Mesendoderm (in vitro differentiated cells): ENCODE results near the gene DCC.

Source experiments
- DNase-seq: peaks from one replicate; pipeline ENCODE4 v3.0.0; 2013
- H2AK5ac ChIP-seq: 2 replicates; pipeline ENCODE4 v1.6.1; 2013; ENCODE audit warnings: low read length, inconsistent platforms
- H2BK120ac ChIP-seq: 2 replicates; pipeline ENCODE4 v1.6.1; 2013; ENCODE audit warnings: low read depth, mild to moderate bottlenecking, low read length, moderate library complexity, mixed read lengths
- H2BK15ac ChIP-seq: replicated peaks from 2 replicates; pipeline ENCODE4 v1.6.1; 2013; ENCODE audit warnings: low read depth, mild to moderate bottlenecking, moderate library complexity
- H2BK5ac ChIP-seq: 2 replicates; pipeline ENCODE4 v1.6.1; 2013; ENCODE audit warnings: low read length, inconsistent platforms
- H3K18ac ChIP-seq: 2 replicates; pipeline ENCODE4 v1.6.1; 2013; ENCODE audit warnings: mild to moderate bottlenecking, low read length, mixed read lengths
- H3K23ac ChIP-seq: one replicate; pipeline ENCODE4 v1.6.1; 2013; ENCODE audit warnings: low read length
- H3K27ac ChIP-seq: 2 replicates; pipeline ENCODE4 v1.5.1; 2013; ENCODE audit warnings: low read depth, mild to moderate bottlenecking, inconsistent platforms, low read length, moderate library complexity
- H3K27me3 ChIP-seq: 2 replicates; pipeline ENCODE4 v1.6.1; 2013; ENCODE audit warnings: low read length, control low read depth, mild to moderate bottlenecking, inconsistent platforms; ENCODE audit not compliant: insufficient read depth, poor library complexity
- H3K36me3 ChIP-seq: 2 replicates; pipeline ENCODE4 v1.6.1; 2013; ENCODE audit warnings: low read length, inconsistent platforms; ENCODE audit not compliant: control insufficient read depth, insufficient read depth
- H3K4ac ChIP-seq: one replicate; pipeline ENCODE4 v1.6.1; 2013; ENCODE audit warnings: low read depth, mild to moderate bottlenecking, low read length, moderate library complexity
- H3K4me1 ChIP-seq: 2 replicates; pipeline ENCODE4 v1.6.1; 2013; ENCODE audit warnings: low read depth, low read length, inconsistent platforms; ENCODE audit not compliant: control insufficient read depth
- H3K4me2 ChIP-seq: 2 replicates; pipeline ENCODE4 v1.6.1; 2013; ENCODE audit warnings: low read length
- H3K4me3 ChIP-seq: 2 replicates; pipeline ENCODE4 v1.5.1; 2013; ENCODE audit warnings: mild to moderate bottlenecking, low read length
- H3K56ac ChIP-seq: one replicate; pipeline ENCODE4 v1.6.1; 2013; ENCODE audit warnings: low read length
- H3K79me1 ChIP-seq: 2 replicates; pipeline ENCODE4 v1.6.1; 2013; ENCODE audit warnings: low read length, inconsistent platforms
- H3K79me2 ChIP-seq: 2 replicates; pipeline ENCODE4 v1.6.1; 2013; ENCODE audit warnings: mild to moderate bottlenecking, low read length; ENCODE audit not compliant: control insufficient read depth, insufficient read depth
- H3K9ac ChIP-seq: 2 replicates; pipeline ENCODE4 v1.6.1; 2013; ENCODE audit warnings: low read length, inconsistent platforms
- H4K5ac ChIP-seq: one replicate; pipeline ENCODE4 v1.6.1; 2013; ENCODE audit warnings: low read length
- H4K8ac ChIP-seq: one replicate; pipeline ENCODE4 v1.6.1; 2013; ENCODE audit warnings: low read depth, mild to moderate bottlenecking, control low read depth, low read length, moderate library complexity
- WGBS: extraction: QIAGEN DNeasy Blood & Tissue Kit; methylation state at CpG from one replicate; pipeline ENCODE4 v1.1.7; 2013; ENCODE audit warnings: low lambda C conversion rate, missing lambda C conversion rate; ENCODE audit not compliant: insufficient coverage; ENCODE audit errors: extremely low coverage; 5-methylcytosine and 5-hydroxymethylcytosine counted together

The DCC gene

GRCh38 chr18:52738946-52739345, 398.9 kb downstream of the DCC start:
- no peak overlapping the region for H3K27ac ChIP-seq
- no peak overlapping the region for H2BK5ac ChIP-seq
- no CpG with 5 or more reads among the region's 5 CpGs for WGBS

GRCh38 chr18:52746986-52747385, 407.0 kb downstream of the DCC start:
- Histone ChIP-seq H3K56ac (no peak overlapping the region), H2BK15ac (no peak overlapping the region), H2BK120ac (no peak overlapping the region), H3K18ac (no peak overlapping the region), H3K9ac (no peak overlapping the region), H3K4me2 (no peak overlapping the region), H3K79me2 (no peaks in the 10 kb centered on the region), H4K5ac (no peak overlapping the region), H2AK5ac (no peak overlapping the region), H3K27ac (no peak overlapping the region), H3K27me3 (no peaks in the 10 kb centered on the region), H4K8ac (no peak overlapping the region), H3K4me1 (no peaks in the 10 kb centered on the region), H3K23ac (no peak overlapping the region), H3K79me1 (no peaks in the 10 kb centered on the region), H2BK5ac (no peak overlapping the region), H3K36me3 (no peaks in the 10 kb centered on the region), H3K4ac (no peak overlapping the region), H3K4me3 (no peak overlapping the region)
- no CpG with 5 or more reads among the region's 2 CpGs for WGBS
- no peak for DNase-seq

More at GRCh38 chr18:52738946-52739345, 398.9 kb downstream of the DCC start:
- H3K79me2 ChIP-seq: no peaks in the 10 kb centered on the region
- H3K9ac ChIP-seq: no peak overlapping the region
- H4K8ac ChIP-seq: no peak overlapping the region
- no peak overlapping the region for H3K56ac ChIP-seq
- H2AK5ac ChIP-seq: no peak overlapping the region
- no peak overlapping the region for H2BK15ac ChIP-seq
- no peak overlapping the region for H3K18ac ChIP-seq
- H4K5ac ChIP-seq: no peak overlapping the region
- no peak overlapping the region for H2BK120ac ChIP-seq
- H3K23ac ChIP-seq: no peak overlapping the region
- no peaks in the 10 kb centered on the region for H3K79me1 ChIP-seq
- H3K27me3 ChIP-seq: no peaks in the 10 kb centered on the region
- no peaks in the 10 kb centered on the region for H3K36me3 ChIP-seq
- no peak overlapping the region for H3K4me3 ChIP-seq
- DNase-seq: no peak
- H3K4ac ChIP-seq: no peak overlapping the region
- H3K4me2 ChIP-seq: no peak overlapping the region
- no peaks in the 10 kb centered on the region for H3K4me1 ChIP-seq

- H3K4ac ChIP-seq: no peak overlapping the region
- no CpG with 5 or more reads among the region's 23 CpGs for WGBS
- DNase-seq: no peak
- H3K27me3 ChIP-seq: no peaks in the 10 kb centered on the region
- H3K56ac ChIP-seq: no peak overlapping the region
- H3K9ac ChIP-seq: no peak overlapping the region
- no peak overlapping the region for H3K4me3 ChIP-seq
- no peak overlapping the region for H3K4me2 ChIP-seq
- H3K36me3 ChIP-seq: no peaks in the 10 kb centered on the region
- H3K18ac ChIP-seq: no peak overlapping the region
- H3K4me1 ChIP-seq: no peaks in the 10 kb centered on the region
- no peak overlapping the region for H3K27ac ChIP-seq
- H2BK15ac ChIP-seq: no peak overlapping the region
- H3K79me2 ChIP-seq: no peaks in the 10 kb centered on the region
- no peak overlapping the region for H2BK5ac ChIP-seq
- no peak overlapping the region for H4K5ac ChIP-seq
- H3K79me1 ChIP-seq: no peaks in the 10 kb centered on the region
- H3K23ac ChIP-seq: no peak overlapping the region
- no peak overlapping the region for H4K8ac ChIP-seq
- H2BK120ac ChIP-seq: no peak overlapping the region
- H2AK5ac ChIP-seq: no peak overlapping the region
Observed at GRCh38 chr18:52747869-52748268, 407.9 kb downstream of the DCC start.

- no CpG with 5 or more reads among the region's 8 CpGs for WGBS
Observed at GRCh38 chr18:52748343-52748742, 408.3 kb downstream of the DCC start.

GRCh38 chr18:52749542-52749941, 409.5 kb downstream of the DCC start:
- Histone ChIP-seq H3K23ac (no peak overlapping the region), H3K9ac (no peak overlapping the region), H3K4me1 (no peaks in the 10 kb centered on the region), H3K18ac (no peak overlapping the region), H2BK120ac (no peak overlapping the region), H2BK15ac (no peak overlapping the region), H3K79me2 (no peaks in the 10 kb centered on the region), H3K4ac (no peak overlapping the region), H3K27ac (no peak overlapping the region), H3K27me3 (no peaks in the 10 kb centered on the region), H3K79me1 (no peaks in the 10 kb centered on the region), H4K8ac (no peak overlapping the region), H4K5ac (no peak overlapping the region), H2AK5ac (no peak overlapping the region), H3K4me2 (no peak overlapping the region), H3K36me3 (no peaks in the 10 kb centered on the region), H3K4me3 (no peak overlapping the region), H2BK5ac (no peak overlapping the region), H3K56ac (no peak overlapping the region)
- no CpG with 5 or more reads among the region's 1 CpG for WGBS
- no peak for DNase-seq

More at GRCh38 chr18:52748343-52748742, 408.3 kb downstream of the DCC start:
- no peak overlapping the region for H2BK120ac ChIP-seq
- no peak overlapping the region for H3K23ac ChIP-seq
- no peak overlapping the region for H3K4ac ChIP-seq
- H3K9ac ChIP-seq: no peak overlapping the region
- DNase-seq: no peak
- H4K8ac ChIP-seq: no peak overlapping the region
- H3K27ac ChIP-seq: no peak overlapping the region
- no peaks in the 10 kb centered on the region for H3K36me3 ChIP-seq
- H4K5ac ChIP-seq: no peak overlapping the region
- H3K27me3 ChIP-seq: no peaks in the 10 kb centered on the region
- no peaks in the 10 kb centered on the region for H3K79me2 ChIP-seq
- no peaks in the 10 kb centered on the region for H3K79me1 ChIP-seq
- no peak overlapping the region for H3K4me3 ChIP-seq
- H3K18ac ChIP-seq: no peak overlapping the region
- H2BK5ac ChIP-seq: no peak overlapping the region
- H2AK5ac ChIP-seq: no peak overlapping the region
- no peak overlapping the region for H2BK15ac ChIP-seq
- no peaks in the 10 kb centered on the region for H3K4me1 ChIP-seq
- H3K4me2 ChIP-seq: no peak overlapping the region
- H3K56ac ChIP-seq: no peak overlapping the region

GRCh38 chr18:52750995-52751394, 411.0 kb downstream of the DCC start:
- Histone ChIP-seq H3K23ac (no peak overlapping the region), H2BK5ac (no peak overlapping the region), H3K27ac (no peak overlapping the region), H3K18ac (no peak overlapping the region), H3K4me1 (no peaks in the 10 kb centered on the region), H3K4me3 (no peak overlapping the region), H3K4ac (no peak overlapping the region), H2BK15ac (no peak overlapping the region), H3K79me2 (no peaks in the 10 kb centered on the region), H3K9ac (no peak overlapping the region), H3K56ac (no peak overlapping the region), H2AK5ac (no peak overlapping the region), H2BK120ac (no peak overlapping the region), H3K79me1 (no peaks in the 10 kb centered on the region), H3K27me3 (no peaks in the 10 kb centered on the region), H4K8ac (no peak overlapping the region), H4K5ac (no peak overlapping the region), H3K4me2 (no peak overlapping the region), H3K36me3 (no peaks in the 10 kb centered on the region)
- DNase-seq: no peak
- no CpG with 5 or more reads among the region's 2 CpGs for WGBS
